ENCODE measurements around the gene ITGB5.
A peak's percentile ranks its signal among the peaks of the same experiment; 100 is the strongest.

The ITGB5 gene

DNA sequence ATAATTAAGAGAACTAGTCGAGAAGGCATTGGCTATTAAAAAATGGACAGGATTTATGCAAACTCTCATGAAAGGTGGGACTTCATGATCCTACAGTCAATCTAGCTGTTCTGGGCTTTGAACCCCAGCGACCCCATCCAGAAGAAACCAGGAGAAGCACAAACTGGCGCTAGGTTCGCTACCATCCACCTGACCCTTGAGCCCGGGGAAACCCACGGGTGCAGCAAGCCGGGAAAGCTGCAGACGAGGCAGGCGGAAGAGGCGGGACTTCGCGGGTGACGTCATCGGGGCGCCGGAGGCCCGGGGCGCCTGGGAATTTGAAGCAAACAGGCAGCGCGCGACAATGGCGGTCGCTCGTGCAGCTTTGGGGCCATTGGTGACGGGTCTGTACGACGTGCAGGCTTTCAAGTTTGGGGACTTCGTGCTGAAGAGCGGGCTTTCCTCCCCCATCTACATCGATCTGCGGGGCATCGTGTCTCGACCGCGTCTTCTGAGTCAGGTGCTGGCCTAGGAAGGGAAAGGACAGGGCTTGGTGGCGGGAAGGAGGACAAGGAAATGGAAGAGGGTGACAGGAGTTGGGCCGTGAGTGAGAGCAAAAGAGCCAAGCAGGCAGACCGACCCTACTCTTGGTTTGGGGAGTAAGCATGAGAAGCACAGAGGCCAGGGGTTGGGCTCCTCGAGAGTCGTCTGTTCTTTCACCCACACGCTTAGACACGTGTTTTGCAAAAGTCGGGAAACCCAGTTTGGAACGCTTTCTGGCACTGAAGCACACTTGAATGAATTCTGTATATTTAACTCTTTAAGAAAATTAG, 156.8 kb downstream of the ITGB5 start, which contains the start of gene UMPS:
TSS of gene UMPS (plus strand) at position 324 of the 812 bp plus-strand sequence. CDS start at position 344, 20 bp downstream.
- peak; percentile 67 for DNase-seq

DNA sequence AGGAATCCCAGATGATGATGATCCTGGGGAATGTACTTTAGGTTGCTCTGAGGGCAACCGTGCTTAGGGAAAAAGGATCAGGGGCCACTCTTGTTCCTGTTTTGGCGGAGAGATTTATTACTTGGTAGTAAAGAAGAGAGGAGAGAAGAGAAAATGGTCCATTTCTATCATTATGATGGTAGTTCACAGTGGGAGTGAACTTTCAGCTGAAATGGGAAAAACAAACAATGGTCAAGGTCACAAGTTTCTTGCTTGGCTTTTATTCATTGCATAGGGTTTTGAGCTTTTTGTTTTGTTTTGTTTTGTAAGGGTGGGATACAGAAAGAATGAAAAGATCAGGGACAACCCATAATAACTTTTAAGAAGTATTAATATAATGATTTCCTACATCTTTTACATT, 164.6 kb downstream of the ITGB5 start:
- no peak for DNase-seq

- no peak for DNase-seq
These were observed 172.8 kb downstream of the ITGB5 start for GRCh38 chr3:124714223-124714853.

All from NCI-H526 treated with DMSO at 0.1 percent for 48 hours (cell line).